GM23248 (cell line): ENCODE results near the gene AFDN. TPM values are rescaled to one million over a fixed set of nuclear protein-coding genes. Genes with fewer than 3 reads are reported as not detected.

Experiments
- DNase-seq: peaks from one replicate; pipeline ENCODE4 v3.0.0-alpha.2; 2015
- H2AFZ ChIP-seq: fragments of 200-600 bp; sonication (generic); 2 replicates; pipeline ENCODE4 v1.6.1; 2016; ENCODE audit warnings: antibody characterized with exemption
- H3F3A ChIP-seq: fragments of 200-600 bp; sonication (generic); 2 replicates; pipeline ENCODE4 v1.6.1; 2016; ENCODE audit warnings: mild to moderate bottlenecking, antibody characterized with exemption, mixed run types; ENCODE audit not compliant: insufficient read depth
- H3K27ac ChIP-seq: fragments of 200-600 bp; sonication (generic); 2 replicates; pipeline ENCODE4 v1.5.1; 2016; ENCODE audit warnings: mild to moderate bottlenecking
- H3K27me3 ChIP-seq: fragments of 200-600 bp; sonication (generic); replicated peaks from 2 replicates; pipeline ENCODE4 v1.6.1; 2016; ENCODE audit warnings: mild to moderate bottlenecking; ENCODE audit not compliant: insufficient read depth
- H3K36me3 ChIP-seq: fragments of 200-600 bp; sonication (generic); 2 replicates; pipeline ENCODE4 v1.6.1; 2016; ENCODE audit warnings: low read depth, mild to moderate bottlenecking
- H3K4me1 ChIP-seq: fragments of 200-600 bp; sonication (generic); 2 replicates; pipeline ENCODE4 v1.6.1; 2016; ENCODE audit warnings: mild to moderate bottlenecking; ENCODE audit not compliant: insufficient read depth
- H3K4me2 ChIP-seq: fragments of 200-600 bp; sonication (generic); one replicate; pipeline ENCODE4 v1.6.1; 2016; ENCODE audit warnings: mild to moderate bottlenecking; ENCODE audit not compliant: unreplicated experiment
- H3K4me3 ChIP-seq: fragments of 200-600 bp; sonication (generic); 2 replicates; pipeline ENCODE4 v1.5.1; 2016; ENCODE audit warnings: mild to moderate bottlenecking
- H3K79me2 ChIP-seq: fragments of 200-600 bp; sonication (generic); 2 replicates; pipeline ENCODE4 v1.6.1; 2016; ENCODE audit warnings: mild to moderate bottlenecking; ENCODE audit not compliant: insufficient read depth
- H3K9ac ChIP-seq: fragments of 200-600 bp; sonication (generic); 2 replicates; pipeline ENCODE4 v1.6.1; 2016; ENCODE audit warnings: mild to moderate bottlenecking
- H3K9me2 ChIP-seq: fragments of 200-600 bp; sonication (generic); 2 replicates; pipeline ENCODE4 v1.6.1; 2016; ENCODE audit warnings: mixed run types, mild to moderate bottlenecking, moderate library complexity; ENCODE audit not compliant: insufficient read depth
- H3K9me3 ChIP-seq: fragments of 200-600 bp; sonication (generic); one replicate; pipeline ENCODE4 v1.6.1; 2017; ENCODE audit warnings: low read depth
- H4K20me1 ChIP-seq: fragments of 200-600 bp; sonication (generic); 2 replicates; pipeline ENCODE4 v1.6.0; 2016; ENCODE audit not compliant: insufficient read depth
- EZH2 ChIP-seq: fragments of 200-600 bp; sonication (generic); IDR thresholded peaks from 2 replicates; pipeline ENCODE4 v1.6.1; 2018; ENCODE audit warnings: antibody characterized with exemption, mild to moderate bottlenecking; ENCODE audit not compliant: insufficient read depth, poor library complexity, severe bottlenecking
- EZH2phosphoT487 ChIP-seq: fragments of 200-600 bp; sonication (generic); IDR thresholded peaks from 2 replicates; pipeline ENCODE4 v1.6.1; 2018; ENCODE audit warnings: antibody characterized with exemption, moderate library complexity, mild to moderate bottlenecking, low read depth; ENCODE audit not compliant: insufficient read depth
- WGBS, 2 experiments: methylation state at CpG; one replicate each; pipeline ENCODE4 v1.1.6; 2015 to 2017; ENCODE audit warnings: low lambda C conversion rate in 2 of 2, low coverage in 1 of 2; ENCODE audit errors: missing lambda C conversion rate in 2 of 2; 5-methylcytosine and 5-hydroxymethylcytosine counted together
- in situ Hi-C: fragments of 300-500 bp; cut with MboI; formaldehyde crosslinking; loops from 2 replicates; pipeline ENCODE4 v1.15.0; 2020
- polyA plus RNA-seq: library from polyadenylated mRNA; unstranded; fragments of >200 nt; fragmentation: Nextera tagmentation; extraction: Ambion mirVana; gene quantifications from 2 replicates; pipeline ENCODE4 v1.2.1, GENCODE V29; 2016
- total RNA-seq: library from RNA; depleted of rRNA; stranded (reverse); fragments of >200 nt; shearing (Covaris generic); gene quantifications from 2 replicates; pipeline ENCODE4 v1.2.3, GENCODE V29; 2014

AFDN gene
- total and polyA plus RNA-seq, 2 experiments from 2014 or later: 4.5 to 13.8 TPM

DNA sequence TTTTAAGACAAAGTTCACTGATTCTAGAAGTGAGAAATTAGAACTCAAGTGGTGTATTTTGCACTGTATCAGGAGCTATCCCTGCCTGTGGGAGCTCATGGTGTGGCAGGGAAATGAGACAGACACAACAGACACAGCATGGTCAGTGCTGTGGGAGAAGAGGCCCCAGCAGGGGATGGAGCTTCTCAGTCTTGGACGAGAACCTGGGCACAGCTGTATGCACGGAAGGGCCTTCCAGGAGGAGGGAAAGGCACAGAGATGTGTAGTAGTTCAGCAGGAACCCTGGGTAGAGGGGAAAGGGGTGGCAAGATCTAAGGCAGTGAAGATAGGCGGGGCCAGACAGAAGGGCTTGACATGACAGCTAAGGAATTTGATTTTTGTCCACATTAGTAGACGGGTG lies 122.0 kb downstream of the AFDN start:
- Histone ChIP-seq H3F3A (no peaks in the 10 kb centered on the region), H3K27me3 (no peaks in the 10 kb centered on the region), H3K9me3 (no peaks in the 10 kb centered on the region), H3K4me2 (no peak overlapping the region), H2AFZ (no peak overlapping the region), H3K4me3 (no peak overlapping the region), H3K9me2 (no peaks in the 10 kb centered on the region), H4K20me1 (no peaks in the 10 kb centered on the region), H3K9ac (no peak overlapping the region), H3K4me1 (no peaks in the 10 kb centered on the region), H3K79me2 (no peaks in the 10 kb centered on the region), H3K36me3 (peaks cover 12% of the 10 kb centered on the region; the same call in 1 of the 2 replicates), H3K27ac (no peak overlapping the region)
- 77 to 85% methylated on average over 4 of the region's 4 CpGs for WGBS, 2 experiments
- DNase-seq: no peak
- TF ChIP-seq EZH2phosphoT487: no peak
- in situ Hi-C loops: no loop called here

DNA sequence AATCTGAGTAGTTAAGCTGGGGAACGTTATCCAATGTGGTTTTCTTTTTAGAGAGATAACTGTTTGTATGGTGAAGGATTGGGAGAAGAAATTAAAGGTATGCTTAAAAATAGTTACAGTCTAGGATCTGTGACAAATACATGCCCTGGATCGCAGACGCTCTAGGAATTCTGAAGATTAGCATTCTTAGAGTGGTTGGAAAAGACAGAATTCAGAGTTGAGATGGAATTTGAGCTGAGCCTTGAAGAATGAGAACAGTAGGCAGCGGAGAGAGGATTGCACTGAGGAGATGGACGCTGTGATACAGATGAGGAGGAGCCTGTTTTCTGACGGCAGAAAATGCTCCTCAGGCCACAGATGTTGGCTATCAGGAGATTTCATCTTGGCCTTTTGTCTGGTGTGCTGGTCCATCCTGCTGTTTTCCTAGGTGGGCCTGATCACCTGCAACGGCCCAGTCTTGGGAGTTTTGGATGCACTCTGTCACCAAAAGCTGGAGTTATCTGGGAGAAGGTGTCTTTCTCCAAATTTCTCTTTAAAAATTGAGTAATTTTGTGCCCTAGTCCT lies 122.5 kb downstream of the AFDN start:
- H3K27me3 ChIP-seq: no peaks in the 10 kb centered on the region
- peaks cover 12% of the 10 kb centered on the region; the same call in 1 of the 2 replicates for H3K36me3 ChIP-seq
- no peak overlapping the region for H2AFZ ChIP-seq
- no peak for DNase-seq
- in situ Hi-C loops: no loop called here
- no peaks in the 10 kb centered on the region for H3K79me2 ChIP-seq
- H3F3A ChIP-seq: no peaks in the 10 kb centered on the region
- H3K9ac ChIP-seq: no peak overlapping the region
- no peak overlapping the region for H3K4me2 ChIP-seq
- no peaks in the 10 kb centered on the region for H3K9me3 ChIP-seq
- TF ChIP-seq EZH2 (no peak), EZH2phosphoT487 (no peak)
- 71 to 75% methylated on average over 7 of the region's 7 CpGs for WGBS, 2 experiments
- no peak overlapping the region for H3K4me3 ChIP-seq
- no peaks in the 10 kb centered on the region for H3K9me2 ChIP-seq
- no peaks in the 10 kb centered on the region for H4K20me1 ChIP-seq
- no peak overlapping the region for H3K27ac ChIP-seq
- H3K4me1 ChIP-seq: no peaks in the 10 kb centered on the region

DNA sequence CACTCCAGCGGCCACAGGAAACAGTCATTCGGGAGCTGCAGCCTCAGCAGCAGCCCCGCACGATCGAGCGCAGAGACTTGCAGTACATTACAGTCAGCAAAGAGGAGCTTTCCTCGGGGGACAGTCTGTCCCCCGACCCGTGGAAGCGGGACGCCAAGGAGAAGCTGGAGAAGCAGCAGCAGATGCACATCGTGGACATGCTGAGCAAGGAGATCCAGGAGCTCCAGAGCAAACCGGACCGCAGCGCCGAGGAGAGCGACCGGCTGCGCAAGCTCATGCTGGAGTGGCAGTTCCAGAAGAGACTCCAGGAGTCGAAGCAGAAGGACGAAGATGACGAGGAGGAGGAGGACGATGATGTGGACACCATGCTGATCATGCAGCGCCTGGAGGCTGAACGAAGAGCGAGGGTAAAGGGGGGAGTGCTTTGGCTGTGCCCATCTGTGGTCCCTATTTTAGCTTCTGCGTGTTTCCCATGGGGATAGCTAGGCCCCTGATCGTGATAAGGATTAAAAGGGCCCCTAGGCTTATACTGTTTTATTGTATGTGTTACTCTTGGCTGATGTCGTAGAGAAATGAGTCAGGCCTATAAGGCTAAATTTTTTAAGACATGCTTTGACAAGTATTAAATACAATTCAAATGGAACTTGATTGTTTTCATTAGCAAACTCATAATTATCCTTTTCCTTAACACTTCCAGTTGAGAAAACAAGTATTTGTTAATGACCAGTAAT lies 125.2 kb downstream of the AFDN start:
- Histone ChIP-seq H3K79me2 (no peaks in the 10 kb centered on the region), H3F3A (no peaks in the 10 kb centered on the region), H3K4me3 (no peak overlapping the region), H3K27me3 (no peaks in the 10 kb centered on the region), H3K36me3 (peaks cover 12% of the 10 kb centered on the region; the same call in 1 of the 2 replicates), H3K9me3 (no peaks in the 10 kb centered on the region), H2AFZ (no peak overlapping the region), H3K4me1 (no peaks in the 10 kb centered on the region), H4K20me1 (no peaks in the 10 kb centered on the region), H3K27ac (no peak overlapping the region), H3K9me2 (no peaks in the 10 kb centered on the region), H3K9ac (no peak overlapping the region), H3K4me2 (no peak overlapping the region)
- in situ Hi-C loops: no loop called here
- WGBS, 2 experiments: 95 to 98% methylated on average over 29 of the region's 29 CpGs
- TF ChIP-seq EZH2phosphoT487 (no peak), EZH2 (no peak)
- DNase-seq: no peak

DNA sequence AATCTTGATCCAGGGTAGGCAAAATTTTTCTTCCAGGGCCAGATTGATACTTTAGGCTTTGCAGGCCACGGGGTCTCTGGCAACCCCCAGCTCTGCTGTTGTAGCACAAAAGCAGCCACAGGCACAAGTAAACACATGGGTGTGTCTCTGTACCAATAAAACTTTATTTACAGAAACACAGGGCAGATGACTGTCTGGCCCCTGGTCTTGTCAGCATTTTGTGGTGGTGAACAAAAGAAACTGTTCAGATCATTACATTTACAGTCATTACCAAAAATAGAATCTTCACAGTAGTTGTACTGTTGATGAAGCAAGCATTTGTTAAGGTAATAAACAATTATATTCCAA lies 125.8 kb downstream of the AFDN start:
- Histone ChIP-seq H3K27ac (no peak overlapping the region), H3K36me3 (peaks cover 11% of the 10 kb centered on the region; the same call in 1 of the 2 replicates), H3F3A (no peaks in the 10 kb centered on the region), H3K79me2 (no peaks in the 10 kb centered on the region), H2AFZ (no peak overlapping the region), H3K27me3 (no peaks in the 10 kb centered on the region), H3K4me1 (no peaks in the 10 kb centered on the region), H3K4me2 (no peak overlapping the region), H3K9me2 (no peaks in the 10 kb centered on the region), H3K9me3 (no peaks in the 10 kb centered on the region), H3K4me3 (no peak overlapping the region), H3K9ac (no peak overlapping the region), H4K20me1 (no peaks in the 10 kb centered on the region)
- in situ Hi-C loops: no loop called here
- TF ChIP-seq EZH2phosphoT487 (no peak), EZH2 (no peak)
- WGBS, 2 experiments: 85 to 100% methylated on average over 1 of the region's 1 CpG
- DNase-seq: no peak
